ENCODE data around the gene KLHL22. TPM values are rescaled to one million over a fixed set of nuclear protein-coding genes. Genes with fewer than 3 reads are reported as not detected.
"Not testable (repeated sequence)": the region's sequence is repeated elsewhere in the genome, so short reads cannot be mapped to it uniquely, and the experiment has no call there.

KLHL22 gene
- total RNA-seq, 2 donors from 2014 or later, result 18.0 to 20.2 TPM

DNA sequence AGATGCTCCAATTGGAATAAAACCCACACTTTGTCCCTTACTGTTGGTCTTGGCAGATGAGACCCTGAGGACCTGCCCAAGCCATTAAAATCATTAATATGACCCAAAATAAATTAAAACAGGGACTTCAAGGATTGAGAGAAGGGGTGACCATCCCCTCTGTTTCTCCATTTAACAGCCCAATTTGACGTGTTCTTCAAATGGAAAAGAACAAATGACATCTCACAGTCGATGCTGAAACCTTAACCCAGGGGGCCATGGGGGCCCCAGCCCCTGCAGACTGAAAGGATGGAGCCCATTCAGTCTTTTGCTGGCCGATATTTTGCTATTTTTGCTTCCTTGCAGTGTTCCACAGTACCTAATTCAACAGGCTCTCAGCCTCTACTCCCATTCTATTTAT lies 81.1 kb downstream of the KLHL22 start:
- H3K36me3 Mint-ChIP-seq, result no peaks in the 10 kb centered on the region
- ATAC-seq, result no peak

DNA sequence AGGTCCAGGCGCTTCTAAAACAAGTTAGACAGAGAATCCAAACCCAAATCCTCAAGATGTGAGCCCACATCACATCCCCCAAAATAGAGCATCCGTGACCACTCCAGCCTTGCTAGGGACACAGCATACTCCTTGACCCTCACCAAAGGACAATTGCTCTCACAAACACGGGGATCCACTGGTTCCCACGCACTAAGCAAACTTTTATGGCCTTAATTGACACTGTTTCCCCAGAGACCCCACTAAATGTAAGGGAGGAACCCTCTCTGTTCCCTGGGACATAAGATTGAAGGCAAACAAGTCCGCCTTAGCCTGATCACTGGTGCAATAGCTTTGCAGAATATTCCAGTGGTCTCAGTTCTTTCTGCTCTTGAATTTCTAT lies 81.5 kb downstream of the KLHL22 start:
- ATAC-seq (no peak), DNase-seq (ENCODE audit: low spot score in 2 of 2) (no peak)
- Mint-ChIP-seq H3K27ac (no peak overlapping the region), H3K9me3 (no peaks in the 10 kb centered on the region), H3K36me3 (no peaks in the 10 kb centered on the region)

More for the DNA sequence above, 81.1 kb downstream of the KLHL22 start:
- Mint-ChIP-seq H3K27ac (no peak overlapping the region), H3K9me3 (no peaks in the 10 kb centered on the region)
- no peak for DNase-seq (ENCODE audit: low spot score in 2 of 2)

DNA sequence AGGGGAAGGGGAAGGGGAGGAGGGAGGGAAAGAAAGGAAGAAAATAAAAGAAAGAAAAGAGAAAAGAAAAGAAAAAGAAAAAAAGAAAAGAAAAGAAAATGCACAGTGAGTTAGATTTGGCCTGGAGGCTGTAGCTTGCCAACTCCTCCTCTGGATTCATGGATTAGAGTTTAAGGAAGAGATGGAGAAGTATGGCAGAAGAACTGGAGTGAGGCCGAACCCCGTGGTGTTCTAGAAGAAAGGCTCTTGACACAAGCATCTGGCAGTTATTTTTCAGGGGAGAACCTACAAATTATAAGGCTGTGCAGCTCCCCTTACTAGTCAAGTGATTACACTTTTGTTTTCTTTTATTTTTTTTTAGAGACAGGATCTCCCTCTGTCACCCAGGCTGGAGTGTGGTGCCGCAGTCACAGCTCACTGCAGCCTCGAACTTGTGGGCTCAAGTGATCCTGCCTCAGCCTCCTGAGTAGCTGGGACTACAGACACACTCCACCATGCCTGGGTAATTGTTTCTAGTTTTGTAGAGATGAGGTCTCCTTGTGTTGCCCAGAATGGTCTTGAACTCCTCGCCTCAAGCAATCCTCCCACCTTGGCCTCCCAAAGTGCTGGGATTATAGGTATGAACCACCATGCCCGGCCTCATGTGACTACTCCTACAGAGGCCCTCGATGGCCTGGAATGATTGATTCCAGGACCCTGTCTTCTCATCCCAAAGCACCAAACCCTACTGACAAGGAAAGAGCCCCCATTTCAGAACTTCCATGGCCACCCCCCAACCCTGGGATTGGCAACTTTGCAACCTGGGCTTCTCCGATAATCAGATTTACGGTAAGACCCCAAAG lies 82.2 kb downstream of the KLHL22 start:
- no peak for ATAC-seq
- DNase-seq (ENCODE audit: low spot score in 2 of 2), result no peak
- no peaks in the 10 kb centered on the region for H3K9me3 Mint-ChIP-seq
- peak overlapping the region in 1 of 2 donors; percentile 42 for H3K27ac Mint-ChIP-seq
- H3K36me3 Mint-ChIP-seq, result no peaks in the 10 kb centered on the region

DNA sequence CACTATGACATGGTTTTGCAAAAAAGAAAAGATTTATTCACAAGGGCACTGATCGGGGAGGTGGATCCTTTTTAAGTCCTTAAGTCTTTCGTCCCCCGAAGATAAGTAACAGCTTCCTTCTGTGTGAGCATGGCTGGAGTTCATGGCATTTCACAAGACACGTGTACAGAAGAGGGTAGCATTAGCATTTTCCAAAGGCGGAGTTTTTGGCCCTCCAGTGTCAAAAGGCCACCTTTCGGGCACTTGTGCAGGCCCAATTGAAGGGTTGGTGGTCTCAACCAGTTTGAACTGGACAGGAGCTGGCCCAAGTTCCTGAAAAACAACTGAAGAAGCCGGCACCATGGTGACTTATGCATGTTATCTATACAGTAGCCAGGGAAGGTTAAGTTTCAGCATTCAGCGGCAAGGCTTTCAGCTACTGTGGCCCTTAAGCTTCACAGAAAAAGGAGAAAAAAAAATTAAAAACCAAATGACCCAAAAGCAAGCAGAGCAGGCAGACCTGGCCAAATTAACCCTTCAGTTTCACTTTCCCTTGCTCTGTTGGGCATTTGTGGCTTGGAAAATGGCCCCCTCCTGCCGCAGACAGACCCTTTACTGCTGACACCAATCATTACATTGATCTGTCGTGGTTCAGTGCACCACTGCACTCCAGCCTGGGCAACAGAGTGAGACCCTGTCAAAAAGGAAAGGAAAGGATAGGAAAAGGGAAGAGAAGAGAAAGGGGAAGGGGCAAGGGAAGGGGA lies 83.0 kb downstream of the KLHL22 start:
- Mint-ChIP-seq H3K27ac (peak overlapping the region in 1 of 2 donors; percentile 42), H3K36me3 (no peaks in the 10 kb centered on the region), H3K9me3 (no peaks in the 10 kb centered on the region)
- DNase-seq (ENCODE audit: low spot score in 2 of 2) (no peak), ATAC-seq (no peak)

DNA sequence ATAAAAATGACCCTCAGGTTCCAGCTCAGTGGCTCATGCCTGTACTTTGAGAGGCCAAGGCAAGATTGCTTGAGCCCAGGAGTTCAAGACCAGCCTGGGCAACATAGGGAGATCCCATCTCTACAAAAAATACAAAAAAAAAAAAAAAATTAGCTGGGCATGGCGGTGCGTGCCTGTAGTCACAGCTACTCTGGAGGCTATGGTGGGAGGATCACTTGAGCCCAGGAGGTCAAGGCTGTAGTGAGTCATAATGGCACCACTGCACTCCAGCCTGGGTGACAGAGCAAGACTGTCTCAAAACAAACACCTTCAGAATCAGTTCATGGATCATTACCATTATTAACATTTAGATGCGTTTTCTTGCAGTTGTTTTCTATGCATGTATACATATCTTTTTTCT lies 86.2 kb downstream of the KLHL22 start:
- DNase-seq (ENCODE audit: low spot score in 2 of 2); H3K36me3 Mint-ChIP-seq; H3K9me3 Mint-ChIP-seq; ATAC-seq; H3K27ac Mint-ChIP-seq: not testable (repeated sequence)

DNA sequence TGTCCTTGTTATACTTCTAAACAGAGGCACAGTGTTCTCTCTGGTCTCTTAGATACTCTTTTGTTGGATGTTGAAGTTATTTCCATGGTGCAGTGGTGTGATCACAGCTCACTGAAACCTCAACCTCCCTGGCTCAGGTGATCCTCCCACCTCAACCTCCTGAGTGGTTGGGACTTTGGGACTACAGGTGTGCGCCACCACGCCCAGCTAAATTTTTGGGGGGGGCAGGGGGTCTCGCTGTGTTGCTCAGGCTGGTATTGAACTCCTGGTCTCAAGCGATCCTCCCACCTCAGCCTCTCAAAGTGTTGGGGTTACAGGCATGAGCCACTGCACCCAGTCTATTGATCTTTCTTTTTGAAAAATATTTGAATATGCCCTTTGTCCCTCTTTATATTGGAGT lies 86.7 kb downstream of the KLHL22 start:
- no peak for ATAC-seq
- DNase-seq (ENCODE audit: low spot score in 2 of 2), result no peak
- Mint-ChIP-seq H3K27ac (no peak overlapping the region), H3K9me3 (no peaks in the 10 kb centered on the region), H3K36me3 (peaks cover 0 to 5% of the 10 kb centered on the region in 2 donors)

DNA sequence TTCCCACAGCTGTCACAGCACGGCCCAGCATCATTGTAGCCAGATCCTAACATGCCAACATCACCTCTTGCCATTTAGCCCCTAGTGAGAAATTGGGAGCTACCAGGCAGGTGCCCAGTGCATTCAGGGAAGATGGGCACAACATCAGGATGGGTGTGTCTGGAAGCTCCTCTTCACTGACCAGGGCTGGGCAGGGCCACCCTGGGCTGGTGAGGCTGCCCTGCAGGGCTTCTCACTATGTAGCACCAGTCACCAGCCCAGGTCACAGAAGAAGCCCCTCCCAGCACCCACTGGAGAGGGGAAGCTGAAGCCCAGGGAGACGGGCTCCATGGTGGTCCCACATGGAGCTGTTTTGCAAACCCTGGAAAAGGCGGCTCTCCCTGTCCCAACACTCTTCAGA lies 87.8 kb downstream of the KLHL22 start:
- no peaks in the 10 kb centered on the region for H3K9me3 Mint-ChIP-seq
- H3K36me3 Mint-ChIP-seq, result peaks cover 0 to 5% of the 10 kb centered on the region in 2 donors
- no peak overlapping the region for H3K27ac Mint-ChIP-seq
- DNase-seq (ENCODE audit: low spot score in 2 of 2), result peak in 1 of 2 donors; percentile 43
- no peak for ATAC-seq

DNA sequence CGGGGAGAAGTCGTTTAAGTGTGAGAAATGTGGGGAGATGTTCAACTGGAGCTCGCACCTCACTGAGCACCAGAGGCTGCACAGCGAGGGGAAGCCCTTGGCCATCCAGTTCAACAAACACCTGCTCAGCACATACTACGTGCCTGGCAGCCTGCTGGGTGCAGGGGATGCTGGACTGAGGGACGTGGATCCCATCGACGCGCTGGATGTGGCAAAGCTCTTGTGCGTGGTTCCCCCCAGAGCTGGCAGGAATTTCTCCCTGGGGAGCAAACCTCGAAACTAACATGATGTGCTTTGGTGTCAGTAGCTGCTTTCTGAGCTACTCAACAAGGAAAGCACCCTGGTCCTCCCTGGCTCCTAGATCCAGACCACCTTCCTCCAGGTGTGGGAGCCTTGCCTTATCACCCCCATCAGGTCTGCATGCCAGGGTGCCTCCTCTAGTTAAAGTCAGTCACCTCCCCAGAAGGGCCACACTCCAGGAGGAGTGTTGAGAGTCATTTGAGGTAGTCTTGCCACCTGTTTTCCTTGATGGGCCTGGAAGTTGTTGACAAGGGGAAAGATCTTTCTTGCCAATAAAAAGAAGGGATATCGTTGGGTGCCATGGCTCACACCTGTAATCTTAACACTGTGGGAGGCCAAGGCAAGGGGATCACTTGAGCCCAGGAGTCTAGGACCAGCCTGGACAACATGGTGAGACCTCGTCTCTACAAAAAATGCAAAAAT lies 88.7 kb downstream of the KLHL22 start:
- Mint-ChIP-seq H3K9me3 (no peaks in the 10 kb centered on the region), H3K36me3 (peaks cover 0 to 5% of the 10 kb centered on the region in 2 donors), H3K27ac (peak overlapping the region in 1 of 2 donors; percentile 44)
- no peak for ATAC-seq
- DNase-seq (ENCODE audit: low spot score in 2 of 2), result no peak

DNA sequence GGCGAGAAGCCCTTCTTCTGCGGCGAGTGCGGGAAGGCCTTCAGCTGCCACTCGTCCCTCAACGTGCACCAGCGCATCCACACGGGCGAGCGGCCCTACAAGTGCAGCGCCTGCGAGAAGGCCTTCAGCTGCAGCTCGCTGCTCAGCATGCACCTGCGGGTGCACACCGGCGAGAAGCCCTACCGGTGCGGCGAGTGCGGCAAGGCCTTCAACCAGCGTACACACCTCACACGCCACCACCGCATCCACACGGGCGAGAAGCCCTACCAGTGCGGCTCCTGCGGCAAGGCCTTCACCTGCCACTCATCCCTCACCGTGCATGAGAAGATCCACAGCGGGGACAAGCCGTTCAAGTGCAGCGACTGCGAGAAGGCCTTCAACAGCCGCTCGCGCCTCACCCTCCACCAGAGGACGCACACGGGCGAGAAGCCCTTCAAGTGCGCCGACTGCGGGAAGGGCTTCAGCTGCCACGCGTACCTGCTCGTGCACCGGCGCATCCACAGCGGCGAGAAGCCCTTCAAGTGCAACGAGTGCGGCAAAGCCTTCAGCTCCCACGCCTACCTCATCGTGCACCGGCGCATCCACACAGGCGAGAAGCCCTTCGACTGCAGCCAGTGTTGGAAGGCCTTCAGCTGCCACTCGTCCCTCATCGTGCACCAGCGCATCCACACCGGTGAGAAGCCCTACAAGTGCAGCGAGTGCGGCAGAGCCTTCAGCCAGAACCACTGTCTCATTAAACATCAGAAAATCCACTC lies 89.5 kb downstream of the KLHL22 start:
- H3K36me3 Mint-ChIP-seq, result peaks cover 0 to 5% of the 10 kb centered on the region in 2 donors
- ATAC-seq, result no peak
- no peak for DNase-seq (ENCODE audit: low spot score in 2 of 2)
- no peak overlapping the region for H3K27ac Mint-ChIP-seq
- H3K9me3 Mint-ChIP-seq, result no peaks in the 10 kb centered on the region

DNA sequence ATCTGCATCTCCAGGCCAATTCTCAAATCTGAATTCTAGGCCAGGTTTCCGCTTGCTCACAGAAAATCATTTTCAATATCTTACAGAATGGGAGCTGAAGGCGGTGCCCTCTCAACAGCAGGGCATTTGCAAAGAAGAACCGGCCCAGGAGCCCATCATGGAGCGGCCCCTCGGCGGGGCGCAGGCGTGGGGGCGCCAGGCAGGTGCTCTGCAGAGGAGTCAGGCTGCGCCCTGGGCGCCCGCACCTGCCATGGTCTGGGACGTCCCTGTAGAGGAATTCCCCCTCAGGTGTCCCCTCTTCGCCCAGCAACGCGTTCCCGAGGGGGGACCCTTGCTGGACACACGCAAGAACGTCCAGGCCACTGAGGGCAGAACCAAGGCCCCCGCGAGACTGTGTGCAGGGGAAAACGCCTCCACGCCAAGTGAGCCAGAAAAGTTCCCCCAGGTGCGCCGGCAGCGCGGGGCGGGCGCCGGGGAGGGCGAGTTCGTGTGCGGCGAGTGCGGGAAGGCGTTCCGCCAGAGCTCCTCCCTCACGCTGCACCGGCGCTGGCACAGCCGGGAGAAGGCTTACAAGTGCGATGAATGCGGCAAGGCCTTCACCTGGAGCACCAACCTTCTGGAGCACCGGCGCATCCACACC lies 90.2 kb downstream of the KLHL22 start:
- ATAC-seq, result no peak
- H3K36me3 Mint-ChIP-seq, result peaks cover 0 to 5% of the 10 kb centered on the region in 2 donors

DNA sequence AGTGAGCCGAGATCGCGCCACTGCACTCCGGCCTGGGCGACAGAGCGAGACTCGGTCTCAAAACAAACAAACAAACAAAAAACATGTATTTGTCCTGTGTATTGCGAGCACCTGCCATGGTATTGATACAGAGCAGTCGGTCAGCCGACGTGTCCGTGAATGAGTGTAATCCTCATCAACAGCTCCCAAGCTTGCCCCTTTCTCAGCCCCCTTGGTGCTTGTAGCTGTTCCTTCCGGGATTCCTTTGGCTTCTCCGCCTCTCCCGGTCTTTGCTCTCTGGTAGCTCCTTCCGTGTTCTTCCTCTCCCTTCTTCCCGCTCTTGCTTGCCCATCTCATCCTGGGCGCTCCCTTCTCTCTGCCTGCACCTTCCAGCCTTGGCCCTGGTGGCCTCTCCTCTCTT lies 90.7 kb downstream of the KLHL22 start:
- H3K9me3 Mint-ChIP-seq, result no peaks in the 10 kb centered on the region
- H3K27ac Mint-ChIP-seq, result no peak overlapping the region

More for the DNA sequence above, 90.2 kb downstream of the KLHL22 start:
- Mint-ChIP-seq H3K27ac (no peak overlapping the region), H3K9me3 (no peaks in the 10 kb centered on the region)
- DNase-seq (ENCODE audit: low spot score in 2 of 2), result no peak

DNA sequence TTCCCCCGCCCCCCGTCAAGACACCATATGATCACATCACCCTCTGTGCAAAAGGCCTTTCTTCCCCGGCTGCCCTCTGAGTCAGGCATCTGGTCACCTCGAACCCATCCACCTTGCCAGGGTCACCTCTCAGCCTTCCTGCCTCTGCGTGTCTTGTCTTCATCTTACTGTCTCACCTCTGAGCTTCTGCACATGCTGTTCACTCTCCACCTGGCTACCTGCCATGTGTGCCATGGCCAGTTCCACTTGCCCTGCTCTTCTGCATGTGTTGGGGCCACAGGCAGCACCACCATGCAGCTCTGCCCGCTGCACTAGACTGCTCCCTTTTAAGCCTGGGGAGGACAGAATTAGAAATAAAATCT lies 91.8 kb downstream of the KLHL22 start:
- Mint-ChIP-seq H3K27ac (peak overlapping the region; percentile 44 to 67), H3K36me3 (peaks cover 0 to 5% of the 10 kb centered on the region in 2 donors), H3K9me3 (no peaks in the 10 kb centered on the region)
- no peak for ATAC-seq
- DNase-seq (ENCODE audit: low spot score in 2 of 2), result peak in 1 of 2 donors; percentile 3

More for the DNA sequence above, 90.7 kb downstream of the KLHL22 start:
- H3K36me3 Mint-ChIP-seq, result peaks cover 0 to 5% of the 10 kb centered on the region in 2 donors
- ATAC-seq, result no peak
- DNase-seq (ENCODE audit: low spot score in 2 of 2), result no peak

DNA sequence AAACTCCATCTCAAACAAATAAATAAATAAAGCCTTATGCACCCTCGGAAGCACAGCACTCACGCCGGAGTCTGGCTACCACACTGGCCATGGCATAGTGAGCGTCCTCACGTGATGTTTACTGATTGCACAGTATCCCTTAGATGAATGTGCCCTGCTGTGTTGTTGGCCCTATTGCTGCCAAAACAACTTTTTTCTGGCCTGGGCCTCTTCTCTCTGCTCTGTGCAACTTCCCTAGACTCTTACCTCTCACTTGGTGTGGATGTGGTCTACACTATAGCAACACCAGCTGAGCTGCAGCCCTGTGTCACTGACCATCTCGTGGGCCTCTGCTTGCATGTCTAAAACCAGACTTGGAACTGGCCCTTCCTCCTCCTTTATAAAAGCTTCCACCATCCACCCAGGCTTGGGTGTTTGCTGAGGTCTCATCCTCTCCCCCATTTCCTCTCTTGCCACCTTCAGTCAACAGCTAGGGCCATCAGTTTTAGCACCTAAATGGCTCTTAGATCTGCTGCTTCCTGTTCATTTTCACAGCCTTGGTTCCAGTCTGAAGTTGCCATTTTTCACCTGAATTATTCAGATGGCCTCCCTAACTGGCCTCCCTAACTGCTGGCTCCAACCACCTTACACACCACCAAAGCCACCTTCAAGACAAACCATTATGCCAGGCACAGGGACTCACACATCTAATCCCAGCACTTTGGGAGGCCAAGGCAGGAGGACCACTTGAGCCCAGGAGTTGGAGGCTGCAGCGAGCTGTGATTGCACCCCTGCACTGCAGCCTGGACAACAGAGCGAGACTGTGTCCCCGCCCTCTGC lies 92.4 kb downstream of the KLHL22 start:
- H3K27ac Mint-ChIP-seq, result peak overlapping the region in 1 of 2 donors; percentile 7
- DNase-seq (ENCODE audit: low spot score in 2 of 2), result no peak
- H3K9me3 Mint-ChIP-seq, result no peaks in the 10 kb centered on the region
- peaks cover 0 to 5% of the 10 kb centered on the region in 2 donors for H3K36me3 Mint-ChIP-seq
- no peak for ATAC-seq

DNA sequence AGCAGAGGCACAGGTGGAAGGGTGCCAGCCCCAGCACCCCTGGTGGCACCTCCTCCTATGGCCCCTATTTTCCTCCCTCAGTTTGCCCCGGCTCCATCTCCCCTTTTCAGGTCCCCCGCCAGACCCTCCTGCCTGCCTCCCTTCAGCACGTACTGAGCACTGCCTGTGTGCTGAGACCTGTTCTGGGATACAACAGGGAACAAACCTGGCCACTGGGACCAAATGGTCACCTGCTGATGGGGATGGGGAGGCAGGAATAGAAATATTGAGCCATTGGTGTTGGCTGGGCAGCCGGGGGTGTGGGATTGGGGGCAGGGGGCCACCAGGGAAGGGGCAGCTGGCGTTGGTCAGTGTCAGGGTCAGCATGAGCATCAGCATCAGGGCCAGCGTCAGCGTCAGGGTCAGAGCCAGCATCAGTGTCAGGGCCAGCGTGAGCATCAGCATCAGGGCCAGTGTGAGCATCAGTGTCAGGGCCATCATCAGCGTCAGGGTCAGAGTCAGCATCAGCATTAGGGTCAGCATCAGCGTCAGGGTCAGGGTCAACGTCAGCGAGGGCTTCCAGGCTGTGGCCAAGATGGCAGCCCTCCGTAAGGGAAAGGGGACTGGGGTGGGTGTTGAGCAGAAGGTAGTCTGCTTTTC lies 94.1 kb downstream of the KLHL22 start:
- ATAC-seq, result no peak
- peaks cover 0 to 3% of the 10 kb centered on the region in 2 donors for H3K36me3 Mint-ChIP-seq

More for the DNA sequence above, 94.1 kb downstream of the KLHL22 start:
- no peak for DNase-seq (ENCODE audit: low spot score in 2 of 2)
- Mint-ChIP-seq H3K27ac (peak overlapping the region in 1 of 2 donors; percentile 62), H3K9me3 (no peaks in the 10 kb centered on the region)
